ENCODE measurements around the gene SNCB. TPM values are rescaled to one million over a fixed set of nuclear protein-coding genes. Genes with fewer than 3 reads are reported as not detected.

SNCB gene
- total RNA-seq, 4 donors from 2014 or later = not detected

DNA sequence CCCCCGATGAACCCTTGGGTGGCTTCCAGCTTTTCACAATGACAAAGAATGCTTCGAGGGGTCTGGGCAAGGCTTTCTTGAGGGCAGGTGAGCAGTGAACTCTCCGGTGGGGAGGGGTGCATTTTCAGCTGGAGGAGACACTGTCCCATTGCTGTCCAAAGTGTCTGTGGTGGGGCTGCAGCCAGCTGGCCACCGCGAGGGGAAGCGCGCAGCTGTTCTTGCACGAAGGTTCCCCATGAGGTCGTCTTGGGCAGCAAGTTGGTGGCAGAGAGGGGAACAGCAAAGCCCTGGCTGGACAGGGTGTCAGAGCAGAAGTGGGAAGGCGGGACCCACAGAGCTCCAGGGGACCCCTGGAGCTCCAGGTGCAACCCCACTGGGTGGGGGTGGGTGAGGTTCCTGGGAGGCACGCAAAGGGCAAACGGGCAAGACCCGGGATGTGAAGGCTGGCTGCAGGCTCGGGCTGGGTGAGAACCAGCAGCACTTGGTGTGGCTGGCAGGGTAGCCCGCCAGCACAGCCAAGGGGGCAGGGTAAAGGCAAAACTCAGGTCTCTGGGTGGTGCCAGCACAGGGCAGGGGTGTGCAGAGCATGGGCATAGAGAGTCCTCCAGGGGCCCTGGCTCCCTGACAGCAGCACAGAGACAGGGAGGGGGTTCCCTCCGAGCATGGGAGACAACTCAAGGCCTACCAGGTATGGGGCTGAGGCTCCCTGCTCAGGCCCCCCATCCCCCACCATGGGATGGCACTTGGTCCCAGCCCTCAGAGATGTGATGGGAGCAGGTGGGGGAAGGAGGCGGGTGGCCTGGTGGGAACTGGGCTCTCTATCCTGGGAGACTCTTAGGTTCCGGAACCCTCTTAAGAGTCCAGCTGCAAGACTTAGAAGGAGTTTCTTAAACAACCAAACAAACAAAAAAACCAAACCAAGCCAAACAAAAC, 43.6 kb upstream of the SNCB start:
- H3K27me3 ChIP-seq = peaks cover 31% of the 10 kb centered on the region
- no peaks in the 10 kb centered on the region for H3K4me1 ChIP-seq
- TF ChIP-seq POLR2AphosphoS5 (IDR thresholded peaks at IDR 0.05) (no peak), POLR2A (IDR thresholded peaks at IDR 0.05) (no peak), EP300 (IDR thresholded peaks at IDR 0.05; ENCODE audit: low read depth) (no peak)
- TF ChIP-seq, protein P1, sequence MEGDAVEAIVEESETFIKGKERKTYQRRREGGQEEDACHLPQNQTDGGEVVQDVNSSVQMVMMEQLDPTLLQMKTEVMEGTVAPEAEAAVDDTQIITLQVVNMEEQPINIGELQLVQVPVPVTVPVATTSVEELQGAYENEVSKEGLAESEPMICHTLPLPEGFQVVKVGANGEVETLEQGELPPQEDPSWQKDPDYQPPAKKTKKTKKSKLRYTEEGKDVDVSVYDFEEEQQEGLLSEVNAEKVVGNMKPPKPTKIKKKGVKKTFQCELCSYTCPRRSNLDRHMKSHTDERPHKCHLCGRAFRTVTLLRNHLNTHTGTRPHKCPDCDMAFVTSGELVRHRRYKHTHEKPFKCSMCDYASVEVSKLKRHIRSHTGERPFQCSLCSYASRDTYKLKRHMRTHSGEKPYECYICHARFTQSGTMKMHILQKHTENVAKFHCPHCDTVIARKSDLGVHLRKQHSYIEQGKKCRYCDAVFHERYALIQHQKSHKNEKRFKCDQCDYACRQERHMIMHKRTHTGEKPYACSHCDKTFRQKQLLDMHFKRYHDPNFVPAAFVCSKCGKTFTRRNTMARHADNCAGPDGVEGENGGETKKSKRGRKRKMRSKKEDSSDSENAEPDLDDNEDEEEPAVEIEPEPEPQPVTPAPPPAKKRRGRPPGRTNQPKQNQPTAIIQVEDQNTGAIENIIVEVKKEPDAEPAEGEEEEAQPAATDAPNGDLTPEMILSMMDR (IDR thresholded peaks at IDR 0.05) = no peak
- no peak overlapping the region for H3K4me3 ChIP-seq
- no peaks in the 10 kb centered on the region for H3K36me3 ChIP-seq
- H3K9me3 ChIP-seq = no peaks in the 10 kb centered on the region
- in situ Hi-C loops (cut with MboI; ENCODE audit: low pct_ligation_motif_present in 1 of 4, low pct_unique_long_range_greater_than_20kb in 1 of 4, low sequenced_read_pairs in 3 of 4) (loop anchor here in 3 of 4 donors (25.0 kb wide), 2 partner anchors 238 to 288 kb away; no protein-coding TSS in a partner anchor), intact Hi-C loops (cut with DNase I; ENCODE audit: low total_unique reads) (no loop called here)
- DNase-seq = no peak
- WGBS, 2 donors (ENCODE audit: low coverage in 1 of 2) = 88 to 100% methylated on average over 1 to 17 of the region's 18 CpGs
- no peak overlapping the region for H3K27ac ChIP-seq

DNA sequence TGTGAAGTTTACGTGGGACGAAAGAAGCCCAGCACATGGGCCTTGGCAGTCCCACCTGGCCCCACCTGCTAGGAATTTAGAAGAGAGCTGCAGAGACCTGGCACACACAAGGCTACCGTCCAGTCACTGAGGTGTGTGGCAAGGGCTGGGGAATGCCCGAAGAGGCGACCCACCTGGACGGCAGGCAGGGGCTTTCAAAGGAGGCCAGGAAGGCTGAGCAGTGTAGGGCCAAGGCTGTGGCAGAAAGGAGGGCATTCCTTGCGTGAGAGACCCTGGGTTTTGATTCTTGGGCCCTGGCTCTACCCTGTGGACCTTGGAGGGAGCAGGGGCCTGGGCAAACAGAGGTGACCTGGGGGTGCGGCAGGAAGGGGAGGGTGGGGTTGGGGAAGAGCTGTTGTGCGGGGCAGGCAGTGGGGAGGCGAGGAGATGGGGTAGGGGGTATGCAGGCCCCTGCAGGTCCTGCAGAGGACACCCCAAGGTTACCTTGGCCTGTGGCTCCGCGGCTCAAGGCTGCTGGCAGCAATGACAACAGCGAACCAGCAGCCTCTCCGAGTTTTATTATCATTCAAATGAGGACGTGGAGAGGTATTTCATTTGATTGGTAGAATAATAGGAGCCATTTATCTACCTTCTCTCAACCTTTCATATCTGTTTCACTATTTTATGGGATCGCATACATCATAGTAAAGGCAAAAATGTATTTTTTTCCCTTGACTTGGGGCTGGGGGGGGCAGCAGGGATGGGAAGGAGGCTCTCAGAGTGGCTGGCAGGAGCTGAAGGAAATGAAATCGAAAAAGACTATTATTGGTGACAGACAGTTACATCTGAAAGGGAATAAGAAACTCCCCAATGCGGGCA, 41.8 kb upstream of the SNCB start:
- Histone ChIP-seq H3K27me3 (peaks cover 33% of the 10 kb centered on the region), H3K27ac (no peak overlapping the region), H3K9me3 (no peaks in the 10 kb centered on the region), H3K4me3 (no peak overlapping the region), H3K4me1 (no peaks in the 10 kb centered on the region), H3K36me3 (no peaks in the 10 kb centered on the region)
- WGBS, 2 donors (ENCODE audit: low coverage in 1 of 2) = 64 to 68% methylated on average over 7 to 18 of the region's 18 CpGs
- no peak for DNase-seq
- in situ Hi-C loops (cut with MboI; ENCODE audit: low pct_ligation_motif_present in 1 of 4, low pct_unique_long_range_greater_than_20kb in 1 of 4, low sequenced_read_pairs in 3 of 4) (loop anchor here in 3 of 4 donors (25.0 kb wide), 2 partner anchors 240 to 290 kb away; no protein-coding TSS in a partner anchor), intact Hi-C loops (cut with DNase I; ENCODE audit: low total_unique reads) (no loop called here)
- no peak for TF ChIP-seq POLR2A (IDR thresholded peaks at IDR 0.05)

DNA sequence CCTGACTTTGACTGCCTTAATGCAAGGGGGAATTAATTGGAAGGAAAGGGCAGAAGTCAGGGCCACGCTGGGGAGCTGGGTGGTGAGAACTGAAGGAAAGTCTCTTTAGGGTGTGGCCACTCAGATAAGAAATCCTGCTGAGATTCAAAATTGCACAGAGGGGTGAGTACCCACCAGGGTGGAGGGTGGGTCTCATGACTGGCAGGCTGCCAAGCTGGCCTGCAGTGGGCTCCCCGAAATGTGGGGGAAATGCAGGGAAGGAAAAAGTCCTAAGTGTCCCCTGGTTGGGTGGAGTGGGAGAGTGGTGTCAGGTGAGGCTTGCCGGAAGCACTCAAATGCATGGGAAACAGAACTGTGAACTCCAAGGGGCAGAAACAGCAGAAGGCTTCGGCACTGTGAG, 41.1 kb upstream of the SNCB start:
- Histone ChIP-seq H3K4me1 (no peaks in the 10 kb centered on the region), H3K27me3 (peaks cover 33% of the 10 kb centered on the region), H3K9me3 (no peaks in the 10 kb centered on the region), H3K27ac (no peak overlapping the region), H3K36me3 (no peaks in the 10 kb centered on the region), H3K4me3 (no peak overlapping the region)
- in situ Hi-C loops (cut with MboI; ENCODE audit: low pct_ligation_motif_present in 1 of 4, low pct_unique_long_range_greater_than_20kb in 1 of 4, low sequenced_read_pairs in 3 of 4) = loop anchor here in 3 of 4 donors (25.0 kb wide), 2 partner anchors 241 to 291 kb away; no protein-coding TSS in a partner anchor
- intact Hi-C loops (cut with DNase I; ENCODE audit: low total_unique reads) = no loop called here
- WGBS, 2 donors (ENCODE audit: low coverage in 1 of 2) = 55 to 70% methylated on average over 2 to 4 of the region's 4 CpGs
- TF ChIP-seq, protein P1 (IDR thresholded peaks at IDR 0.05) = no peak
- TF ChIP-seq EP300 (IDR thresholded peaks at IDR 0.05; ENCODE audit: low read depth) (no peak), POLR2A (IDR thresholded peaks at IDR 0.05) (no peak)
- no peak for DNase-seq

DNA sequence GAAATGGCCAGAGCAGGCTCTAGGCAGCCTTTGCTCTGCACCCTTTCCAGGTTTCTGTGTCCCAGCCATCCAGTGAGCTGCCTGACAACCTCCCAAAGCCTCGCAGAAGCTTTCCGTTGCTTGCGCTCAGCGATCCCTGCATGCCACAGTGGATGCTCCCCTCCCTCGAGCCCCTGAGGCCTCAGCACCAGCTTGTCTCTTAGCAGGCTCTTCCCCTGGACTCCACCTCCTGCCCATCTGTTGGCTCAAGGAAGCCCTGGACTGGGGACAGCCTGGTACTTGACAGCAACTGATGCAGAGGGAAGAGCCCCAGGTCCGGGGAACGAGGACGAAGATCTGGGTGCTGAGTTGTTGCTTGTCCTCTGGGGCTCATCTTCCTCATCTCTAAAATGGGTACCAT, 40.1 kb upstream of the SNCB start:
- H3K27me3 ChIP-seq = peaks cover 33% of the 10 kb centered on the region
- intact Hi-C loops (cut with DNase I; ENCODE audit: low total_unique reads) (no loop called here), in situ Hi-C loops (cut with MboI; ENCODE audit: low pct_ligation_motif_present in 1 of 4, low pct_unique_long_range_greater_than_20kb in 1 of 4, low sequenced_read_pairs in 3 of 4) (loop anchor here in 3 of 4 donors (25.0 kb wide), 2 partner anchors 242 to 292 kb away; no protein-coding TSS in a partner anchor)
- no peak for TF ChIP-seq EP300 (IDR thresholded peaks at IDR 0.05; ENCODE audit: low read depth)
- no peak for TF ChIP-seq POLR2A (IDR thresholded peaks at IDR 0.05)
- TF ChIP-seq, protein P1 (IDR thresholded peaks at IDR 0.05) = no peak
- TF ChIP-seq POLR2AphosphoS5 (IDR thresholded peaks at IDR 0.05) = no peak
- no peak overlapping the region for H3K4me3 ChIP-seq
- DNase-seq = no peak
- WGBS, 2 donors (ENCODE audit: low coverage in 1 of 2) = 67 to 83% methylated on average over 3 to 8 of the region's 8 CpGs
- H3K36me3 ChIP-seq = no peaks in the 10 kb centered on the region
- no peaks in the 10 kb centered on the region for H3K4me1 ChIP-seq
- H3K9me3 ChIP-seq = no peaks in the 10 kb centered on the region
- H3K27ac ChIP-seq = no peak overlapping the region
